ES-I3 (cell line): Measurements from ENCODE around the gene ATP11C.
"Not testable (repeated sequence)": the region's sequence is repeated elsewhere in the genome, so short reads cannot be mapped to it uniquely, and the experiment has no call there.

Experiments used
- H3K36me3 ChIP-seq: 2 replicates; pipeline ENCODE4 v1.6.1; 2013; ENCODE audit warnings: mild to moderate bottlenecking, low read length, control low read depth, moderate library complexity; ENCODE audit not compliant: insufficient read depth
- H3K4me1 ChIP-seq: 2 replicates; pipeline ENCODE4 v1.6.1; 2013; ENCODE audit warnings: mild to moderate bottlenecking, control low read depth, low read length; ENCODE audit not compliant: insufficient read depth
- H3K9ac ChIP-seq: 2 replicates; pipeline ENCODE4 v1.6.1; 2013; ENCODE audit warnings: low read depth, mild to moderate bottlenecking, low read length, moderate library complexity
- H3K9me3 ChIP-seq: 2 replicates; pipeline ENCODE4 v1.6.1; 2013; ENCODE audit warnings: mild to moderate bottlenecking, low read length, moderate library complexity; ENCODE audit not compliant: control insufficient read depth, insufficient read depth

Gene ATP11C

GRCh38 chrX:139862208-139862607 is 70.6 kb downstream of the ATP11C start:
- no peaks in the 10 kb centered on the region for H3K36me3 ChIP-seq
- H3K4me1 ChIP-seq, result no peaks in the 10 kb centered on the region

DNA sequence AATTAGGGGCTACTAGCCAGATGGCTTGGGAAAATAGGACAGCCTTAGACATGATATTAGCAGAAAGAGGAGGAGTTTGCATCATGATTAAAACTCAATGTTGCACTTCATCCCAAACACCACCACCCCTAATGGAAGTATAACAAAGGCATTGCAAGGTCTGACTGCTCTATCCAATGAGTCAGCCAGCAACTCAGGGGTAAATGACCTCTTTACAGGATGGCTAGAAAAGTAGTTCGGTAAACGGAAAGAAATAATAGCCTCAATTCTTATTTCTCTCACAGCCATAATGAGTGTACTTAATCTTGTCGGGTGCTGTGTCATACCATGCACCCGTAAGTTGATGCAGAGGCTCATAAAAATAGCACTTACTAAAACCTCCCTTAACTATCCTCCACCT is 76.0 kb downstream of the ATP11C start:
- not testable (repeated sequence) for H3K36me3 ChIP-seq, H3K9ac ChIP-seq, H3K9me3 ChIP-seq
- peaks cover 15% of the 10 kb centered on the region for H3K4me1 ChIP-seq

More at GRCh38 chrX:139862208-139862607, 70.6 kb downstream of the ATP11C start:
- Histone ChIP-seq H3K9me3 (no peaks in the 10 kb centered on the region), H3K9ac (no peak overlapping the region)

- H3K4me1 ChIP-seq, result peaks cover 31% of the 10 kb centered on the region
- no peak overlapping the region for H3K9ac ChIP-seq
- no peaks in the 10 kb centered on the region for H3K9me3 ChIP-seq
- H3K36me3 ChIP-seq, result no peaks in the 10 kb centered on the region
These were observed 81.1 kb downstream of the ATP11C start for GRCh38 chrX:139851730-139852129.

- H3K36me3 ChIP-seq, result no peaks in the 10 kb centered on the region
- H3K9ac ChIP-seq, result no peak overlapping the region
- peaks cover 28% of the 10 kb centered on the region for H3K4me1 ChIP-seq
- no peaks in the 10 kb centered on the region for H3K9me3 ChIP-seq
These were observed 81.9 kb downstream of the ATP11C start for GRCh38 chrX:139850968-139851367.

DNA sequence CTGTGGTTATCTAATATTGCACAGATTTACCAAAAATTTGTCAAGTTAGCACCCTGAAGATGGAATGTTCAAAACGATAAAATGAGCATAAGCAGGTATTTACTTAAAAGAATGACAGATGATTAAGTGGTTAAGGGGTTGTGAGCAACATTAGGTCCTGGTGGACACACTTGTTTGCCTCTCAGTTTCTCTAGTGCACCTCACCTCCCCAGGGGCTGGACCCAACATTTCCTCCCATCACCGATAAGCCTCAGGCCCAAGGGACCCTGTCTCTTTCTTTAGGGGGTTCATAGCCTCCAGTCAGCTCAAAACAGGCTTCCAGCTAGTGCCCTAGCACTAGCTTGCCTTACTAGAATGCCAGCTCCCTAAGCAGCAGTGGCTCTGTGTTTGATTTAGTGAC is 88.0 kb downstream of the ATP11C start:
- no peak overlapping the region for H3K9ac ChIP-seq
- no peaks in the 10 kb centered on the region; the same call in 1 of the 2 replicates for H3K9me3 ChIP-seq
- H3K4me1 ChIP-seq, result peaks cover 11% of the 10 kb centered on the region
- no peaks in the 10 kb centered on the region for H3K36me3 ChIP-seq

GRCh38 chrX:139844163-139844562 is 88.7 kb downstream of the ATP11C start:
- Histone ChIP-seq H3K4me1 (peaks cover 11% of the 10 kb centered on the region), H3K9ac (no peak overlapping the region), H3K36me3 (no peaks in the 10 kb centered on the region), H3K9me3 (no peaks in the 10 kb centered on the region; the same call in 1 of the 2 replicates)

DNA sequence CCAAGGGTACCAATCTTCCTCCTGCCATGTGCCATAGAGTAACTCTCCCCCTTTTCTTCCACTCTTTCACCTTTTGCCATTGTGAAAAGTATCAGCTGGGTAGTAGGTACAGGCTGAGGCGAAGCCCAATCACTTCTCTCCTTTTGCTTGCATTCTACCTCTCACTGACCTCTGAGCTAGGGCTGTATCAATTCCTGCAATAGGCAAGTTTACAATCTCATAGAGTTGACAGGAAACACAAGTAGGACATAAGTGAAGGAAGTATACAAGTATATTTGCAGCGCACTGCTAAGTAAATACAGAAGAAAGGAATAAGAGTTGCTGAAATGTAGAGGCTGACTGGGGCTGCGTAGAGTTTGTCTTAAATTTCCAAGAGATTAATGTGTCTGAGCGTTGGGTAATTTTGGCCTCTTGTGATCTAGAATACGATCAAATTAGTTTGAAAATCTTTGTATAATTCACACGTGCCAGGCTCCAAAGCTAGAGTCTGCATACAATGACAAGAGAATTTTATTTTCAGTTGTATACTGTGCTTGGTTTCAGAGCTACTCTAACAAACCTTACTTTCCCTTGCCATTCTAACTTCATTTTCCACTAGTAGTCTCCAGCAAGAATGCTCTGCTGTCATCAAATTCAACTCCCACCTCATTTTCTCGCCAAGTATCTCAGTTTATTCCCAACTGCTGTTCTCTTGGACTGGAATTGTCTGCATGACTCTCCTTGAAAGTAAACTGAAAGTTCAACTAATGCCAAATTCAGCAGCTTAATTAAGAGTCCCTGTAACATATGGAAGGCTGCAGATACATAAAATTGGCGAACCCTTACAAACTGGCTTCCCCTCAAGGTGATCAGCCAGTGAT is 90.3 kb downstream of the ATP11C start:
- peaks cover 11% of the 10 kb centered on the region for H3K4me1 ChIP-seq
- H3K9ac ChIP-seq, result no peak overlapping the region
- no peaks in the 10 kb centered on the region for H3K36me3 ChIP-seq
- H3K9me3 ChIP-seq, result no peaks in the 10 kb centered on the region; the same call in 1 of the 2 replicates

DNA sequence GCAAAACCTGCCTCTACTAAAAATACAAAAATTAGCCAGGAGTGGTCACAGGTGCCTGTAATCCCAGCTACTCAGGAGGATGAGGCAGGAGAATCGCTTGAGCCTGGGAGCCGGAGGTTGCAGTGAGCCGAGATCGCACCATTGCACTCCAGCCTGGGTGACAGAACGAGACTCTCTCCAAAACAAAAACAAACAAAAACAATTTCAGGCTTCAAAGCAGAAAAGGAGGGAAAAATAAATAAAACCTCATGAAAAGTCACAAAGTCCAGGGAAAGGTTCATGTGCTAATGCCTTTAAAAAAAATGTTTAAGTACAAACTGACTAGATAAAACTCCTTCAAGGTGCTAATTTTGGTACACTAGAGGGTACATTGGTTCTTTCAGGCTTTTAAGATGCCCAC is 96.5 kb downstream of the ATP11C start:
- not testable (repeated sequence) for H3K9me3 ChIP-seq, H3K9ac ChIP-seq, H3K36me3 ChIP-seq
- H3K4me1 ChIP-seq, result peaks cover 13% of the 10 kb centered on the region

GRCh38 chrX:139834879-139835278 is 98.0 kb downstream of the ATP11C start:
- Histone ChIP-seq H3K9me3 (no peaks in the 10 kb centered on the region), H3K4me1 (peaks cover 28% of the 10 kb centered on the region), H3K9ac (no peak overlapping the region), H3K36me3 (no peaks in the 10 kb centered on the region)

DNA sequence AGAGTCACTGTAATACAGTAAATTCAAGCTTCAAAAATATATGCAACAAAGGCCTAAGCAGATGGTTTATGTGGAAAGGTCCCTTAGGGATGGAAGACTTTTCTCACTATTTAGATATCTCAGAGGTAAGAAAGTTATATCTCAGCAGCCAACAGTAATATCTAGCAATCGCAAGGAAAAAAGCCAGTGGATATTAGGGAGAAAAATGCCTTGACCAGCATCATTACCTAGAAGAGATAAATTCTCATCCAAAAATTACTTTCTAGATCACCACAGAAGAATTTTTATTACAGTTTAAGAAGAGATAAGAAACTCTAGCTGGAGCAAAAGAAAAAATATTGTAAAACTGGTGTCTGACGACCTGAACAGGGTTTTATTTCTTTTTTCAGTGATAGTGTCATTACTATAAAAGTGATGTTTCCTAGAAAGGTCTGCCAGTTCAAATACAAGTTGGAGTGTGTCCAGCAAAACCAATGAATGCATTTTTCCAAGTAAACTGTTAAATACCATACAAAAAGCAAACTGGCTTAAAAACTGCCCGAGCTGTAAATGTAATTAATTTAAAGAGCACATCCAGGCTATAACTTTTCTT is 100.0 kb downstream of the ATP11C start:
- Histone ChIP-seq H3K4me1 (peaks cover 39% of the 10 kb centered on the region), H3K36me3 (no peaks in the 10 kb centered on the region), H3K9me3 (no peaks in the 10 kb centered on the region), H3K9ac (no peak overlapping the region)

GRCh38 chrX:139831675-139832456 is 101.0 kb downstream of the ATP11C start:
- no peak overlapping the region; the same call in 1 of the 2 replicates for H3K9ac ChIP-seq
- no peaks in the 10 kb centered on the region for H3K36me3 ChIP-seq
- no peaks in the 10 kb centered on the region for H3K9me3 ChIP-seq
- peaks cover 41% of the 10 kb centered on the region for H3K4me1 ChIP-seq

- Histone ChIP-seq H3K9me3 (no peaks in the 10 kb centered on the region), H3K4me1 (peaks cover 49% of the 10 kb centered on the region), H3K36me3 (no peaks in the 10 kb centered on the region), H3K9ac (no peak overlapping the region)
These were observed 101.8 kb downstream of the ATP11C start for GRCh38 chrX:139831017-139831416.

- Histone ChIP-seq H3K9me3 (no peaks in the 10 kb centered on the region), H3K36me3 (no peaks in the 10 kb centered on the region), H3K4me1 (peaks cover 58% of the 10 kb centered on the region), H3K9ac (no peak overlapping the region)
These were observed 104.0 kb downstream of the ATP11C start for GRCh38 chrX:139828830-139829229.

DNA sequence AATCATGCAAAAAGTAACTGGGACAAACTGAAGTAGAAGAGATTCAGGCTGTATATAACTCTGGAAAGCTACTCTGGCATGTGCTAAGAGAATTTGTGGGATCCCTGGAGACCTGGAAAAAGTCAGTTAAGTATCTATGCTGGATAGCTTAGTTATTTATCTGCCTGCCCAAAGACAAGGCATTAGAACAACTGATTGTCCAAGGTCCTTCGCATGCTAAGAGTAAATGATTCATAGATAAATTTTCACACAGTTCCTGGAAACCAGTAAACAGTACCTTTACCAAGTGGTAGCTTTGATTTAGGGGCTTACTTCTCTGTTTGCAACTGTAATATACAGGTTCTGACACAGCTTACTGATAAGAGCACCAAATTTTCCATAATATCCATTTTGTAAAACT is 104.8 kb downstream of the ATP11C start:
- Histone ChIP-seq H3K9me3 (no peaks in the 10 kb centered on the region), H3K9ac (no peak overlapping the region), H3K36me3 (no peaks in the 10 kb centered on the region), H3K4me1 (peaks cover 58% of the 10 kb centered on the region)
